Testis (tissue), 3 donors: Measurements from ENCODE around the gene TSPAN32. TPM values are rescaled to one million over a fixed set of nuclear protein-coding genes. Genes with fewer than 3 reads are reported as not detected.

Source experiments
- DNase-seq: peaks from one replicate; pipeline ENCODE4 v3.0.0-alpha.2; 2019
- H3K27ac ChIP-seq, 2 donors: fragments of 200-600 bp; sonication (generic); one replicate each; pipeline ENCODE4 v1.5.1; 2019
- H3K27me3 ChIP-seq: fragments of 200-600 bp; sonication (generic); one replicate; pipeline ENCODE4 v1.5.1; 2019
- H3K36me3 ChIP-seq: fragments of 200-600 bp; sonication (generic); one replicate; pipeline ENCODE4 v1.5.1; 2017; ENCODE audit warnings: low read depth; ENCODE audit errors: missing control alignments
- H3K4me1 ChIP-seq: fragments of 200-600 bp; sonication (generic); one replicate; pipeline ENCODE4 v1.5.1; 2019
- H3K4me3 ChIP-seq, 2 donors: fragments of 200-600 bp; sonication (generic); one replicate each; pipeline ENCODE4 v1.5.1; 2017 to 2019
- H3K9me3 ChIP-seq: fragments of 200-600 bp; sonication (generic); one replicate; pipeline ENCODE4 v1.5.1; 2017
- POLR2A ChIP-seq: fragments of 450-650 bp; IDR thresholded peaks from one replicate; pipeline ENCODE4 v1.6.1; 2017; ENCODE audit warnings: antibody characterized with exemption, mild to moderate bottlenecking, moderate library complexity
- WGBS, 2 donors: methylation state at CpG; one replicate each; pipeline ENCODE4 v1.1.5; 2018; 5-methylcytosine and 5-hydroxymethylcytosine counted together
- intact Hi-C: fragments of 100-400 bp; cut with DNase I; formaldehyde crosslinking; loops from one replicate; pipeline ENCODE4 v1.15.1; 2023; ENCODE audit warnings: low total_unique reads
- polyA plus RNA-seq: library from polyadenylated mRNA; stranded (reverse); fragments of 350-450 nt; fragmentation: Illumina TruSeq; extraction: RNeasy Lipid Tissue Mini Kit (QIAGEN cat#74804); gene quantifications from one replicate; pipeline ENCODE4 v1.2.3, GENCODE V29; 2014; ENCODE audit warnings: low read depth, low replicate concordance; ENCODE audit not compliant: insufficient read depth
- total RNA-seq, 2 donors: library from RNA; depleted of rRNA; stranded (reverse); fragments of >200 nt; gene quantifications; one replicate each; pipeline ENCODE4 v1.2.3, GENCODE V29; 2016
- TF ChIP-seq, protein P1 (sequence below), 3 experiments: fragments of 450-650 bp in 2 of 3; fragments of 200-600 bp in 1 of 3; sonication (generic) in 1 of 3; IDR thresholded peaks; one replicate each; pipeline ENCODE4 v1.5.1; 2016 to 2019; ENCODE audit warnings: antibody characterized with exemption in 3 of 3, mild to moderate bottlenecking in 2 of 3, moderate library complexity in 1 of 3

The TSPAN32 gene
- total and polyA plus RNA-seq, 3 donors from 2014 or later: 1.0 to 1.5 (median 1.1) TPM

DNA sequence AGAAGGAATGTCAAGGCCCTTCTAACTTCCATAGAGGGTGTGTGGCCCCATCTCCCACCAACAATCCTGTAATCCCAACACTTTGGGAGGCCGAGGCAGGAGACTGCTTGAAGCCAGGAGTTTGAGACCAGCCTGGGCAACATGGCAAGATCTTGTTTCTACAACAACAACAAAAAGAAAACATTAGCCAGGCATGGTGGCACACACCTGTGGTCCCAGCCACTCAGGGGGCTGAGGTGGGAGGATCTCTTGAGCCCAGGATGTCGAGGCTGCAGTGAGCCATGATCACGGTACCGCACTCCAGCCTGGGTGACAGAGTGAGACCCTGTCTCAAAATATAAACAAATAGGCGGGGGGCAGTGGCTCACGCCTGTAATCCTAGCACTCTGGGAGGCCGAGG is 16.9 kb downstream of the TSPAN32 start:
- intact Hi-C loops: no loop called here

DNA sequence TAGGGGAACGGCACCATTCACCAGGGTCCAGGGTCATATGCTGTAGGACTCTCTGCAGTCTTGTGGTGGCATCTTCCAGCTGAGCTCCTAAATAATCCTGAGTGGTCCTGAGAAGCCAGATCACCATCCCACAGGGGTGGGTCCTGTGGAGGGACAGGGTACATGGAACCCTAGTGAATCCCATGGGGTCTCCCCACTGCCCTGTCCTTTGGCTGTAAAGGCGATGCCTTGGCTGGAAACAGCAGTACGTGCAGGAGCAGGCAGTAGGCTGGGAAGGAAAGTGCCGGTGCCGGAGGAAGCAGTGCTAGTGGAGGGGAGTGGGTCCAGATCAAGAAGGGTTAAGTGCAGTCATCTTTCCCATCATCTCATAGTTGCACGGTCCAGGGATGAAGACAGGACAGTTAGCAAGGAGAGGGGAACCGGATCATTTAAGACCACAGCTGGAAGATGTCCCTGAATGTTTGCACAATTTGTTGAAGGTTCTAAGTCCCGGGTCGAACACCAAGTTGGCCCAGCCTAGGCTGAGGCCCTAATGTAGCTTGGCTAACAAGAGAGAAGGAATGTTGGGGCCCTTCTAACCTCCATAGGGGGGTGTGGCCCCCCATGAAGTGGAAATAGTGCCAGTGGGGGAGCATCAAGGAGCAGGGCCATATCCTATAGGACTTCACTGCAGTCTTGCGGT is 18.1 kb downstream of the TSPAN32 start:
- H3K4me1 ChIP-seq: peaks cover 6% of the 10 kb centered on the region
- H3K27ac ChIP-seq: no peak overlapping the region
- H3K36me3 ChIP-seq: no peaks in the 10 kb centered on the region
- DNase-seq: no peak
- no peaks in the 10 kb centered on the region for H3K9me3 ChIP-seq
- H3K27me3 ChIP-seq: no peaks in the 10 kb centered on the region
- intact Hi-C loops: no loop called here
- TF ChIP-seq, protein P1, sequence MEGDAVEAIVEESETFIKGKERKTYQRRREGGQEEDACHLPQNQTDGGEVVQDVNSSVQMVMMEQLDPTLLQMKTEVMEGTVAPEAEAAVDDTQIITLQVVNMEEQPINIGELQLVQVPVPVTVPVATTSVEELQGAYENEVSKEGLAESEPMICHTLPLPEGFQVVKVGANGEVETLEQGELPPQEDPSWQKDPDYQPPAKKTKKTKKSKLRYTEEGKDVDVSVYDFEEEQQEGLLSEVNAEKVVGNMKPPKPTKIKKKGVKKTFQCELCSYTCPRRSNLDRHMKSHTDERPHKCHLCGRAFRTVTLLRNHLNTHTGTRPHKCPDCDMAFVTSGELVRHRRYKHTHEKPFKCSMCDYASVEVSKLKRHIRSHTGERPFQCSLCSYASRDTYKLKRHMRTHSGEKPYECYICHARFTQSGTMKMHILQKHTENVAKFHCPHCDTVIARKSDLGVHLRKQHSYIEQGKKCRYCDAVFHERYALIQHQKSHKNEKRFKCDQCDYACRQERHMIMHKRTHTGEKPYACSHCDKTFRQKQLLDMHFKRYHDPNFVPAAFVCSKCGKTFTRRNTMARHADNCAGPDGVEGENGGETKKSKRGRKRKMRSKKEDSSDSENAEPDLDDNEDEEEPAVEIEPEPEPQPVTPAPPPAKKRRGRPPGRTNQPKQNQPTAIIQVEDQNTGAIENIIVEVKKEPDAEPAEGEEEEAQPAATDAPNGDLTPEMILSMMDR (IDR thresholded peaks at IDR 0.05): no peak
- TF ChIP-seq POLR2A: no peak
- no peak overlapping the region for H3K4me3 ChIP-seq
- WGBS, 2 donors: 71 to 79% methylated on average over 10 of the region's 10 CpGs

More for the DNA sequence above, 16.9 kb downstream of the TSPAN32 start:
- Histone ChIP-seq H3K27me3 (no peaks in the 10 kb centered on the region), H3K9me3 (no peaks in the 10 kb centered on the region), H3K27ac (no peak overlapping the region), H3K4me3 (no peak overlapping the region), H3K36me3 (no peaks in the 10 kb centered on the region), H3K4me1 (peaks cover 17% of the 10 kb centered on the region)
- no peak for TF ChIP-seq POLR2A
- TF ChIP-seq, protein P1 (IDR thresholded peaks at IDR 0.05): no peak
- DNase-seq: no peak
- 83 to 92% methylated on average over 6 to 7 of the region's 7 CpGs for WGBS, 2 donors

DNA sequence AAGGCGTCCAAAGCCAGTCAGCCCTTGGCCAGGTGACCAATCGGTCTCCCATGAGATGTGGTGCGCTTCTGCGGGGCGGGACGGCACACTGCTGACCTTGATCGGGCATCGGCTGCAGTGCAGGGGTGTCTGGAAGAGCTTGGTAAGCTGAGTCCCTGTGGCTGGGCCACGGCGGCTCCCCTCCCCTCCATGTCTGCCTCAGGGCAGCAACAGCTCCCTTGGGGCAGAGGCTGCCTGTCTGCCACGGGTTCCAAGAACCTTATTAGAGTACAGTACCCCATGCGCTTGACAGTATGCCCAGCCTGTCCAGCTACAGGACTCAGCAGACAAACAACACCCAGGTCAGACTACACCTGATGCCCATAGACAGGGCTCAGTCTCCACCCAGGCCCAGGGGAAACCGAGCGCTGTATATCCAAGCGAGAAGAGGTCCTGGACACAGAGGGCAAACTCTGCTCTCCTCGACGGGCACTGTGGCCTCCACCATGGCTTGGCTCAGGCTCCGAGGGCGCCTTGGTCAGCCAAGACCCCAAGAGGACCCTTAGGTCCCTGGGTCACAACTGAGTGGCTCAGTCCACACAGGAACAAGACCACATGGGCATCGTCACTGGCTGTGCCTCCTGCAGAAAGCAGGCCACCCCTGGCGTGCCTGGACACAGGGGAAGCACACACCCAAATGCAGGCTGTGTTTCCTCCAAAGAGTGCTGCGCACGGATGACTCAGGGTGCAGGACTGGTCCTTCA is 18.9 kb downstream of the TSPAN32 start:
- TF ChIP-seq, protein P1 (IDR thresholded peaks at IDR 0.05): no peak
- TF ChIP-seq POLR2A: no peak
- Histone ChIP-seq H3K36me3 (no peaks in the 10 kb centered on the region), H3K27ac (no peak overlapping the region), H3K27me3 (no peaks in the 10 kb centered on the region), H3K9me3 (no peaks in the 10 kb centered on the region), H3K4me3 (no peak overlapping the region), H3K4me1 (no peaks in the 10 kb centered on the region)
- intact Hi-C loops: no loop called here
- 67 to 73% methylated on average over 10 to 23 of the region's 23 CpGs for WGBS, 2 donors
- DNase-seq: no peak

DNA sequence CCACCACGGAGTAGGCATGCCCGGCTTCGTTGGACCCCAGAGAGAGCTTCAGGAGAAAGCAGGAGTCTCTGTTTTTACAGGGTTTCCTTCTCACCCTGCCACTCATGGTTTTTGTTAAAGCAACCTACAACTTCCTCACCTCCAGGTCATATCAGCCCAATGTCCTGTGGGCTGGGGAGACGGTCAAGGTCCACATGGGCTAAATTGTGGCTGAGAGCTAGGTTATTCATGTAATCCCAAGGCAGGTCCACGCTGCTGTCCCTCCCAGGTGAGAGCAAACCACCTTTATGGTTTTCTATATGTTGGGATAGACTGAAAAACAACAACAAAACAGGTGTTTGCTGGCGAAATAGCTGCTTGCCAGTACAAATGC is 19.5 kb downstream of the TSPAN32 start:
- no peaks in the 10 kb centered on the region for H3K27me3 ChIP-seq
- intact Hi-C loops: no loop called here
- no peaks in the 10 kb centered on the region for H3K36me3 ChIP-seq
- no peak overlapping the region for H3K4me3 ChIP-seq
- H3K4me1 ChIP-seq: no peaks in the 10 kb centered on the region
- H3K27ac ChIP-seq: no peak overlapping the region
- TF ChIP-seq POLR2A: no peak
- TF ChIP-seq, protein P1 (IDR thresholded peaks at IDR 0.05): no peak
- DNase-seq: no peak
- H3K9me3 ChIP-seq: no peaks in the 10 kb centered on the region
- 91 to 93% methylated on average over 6 of the region's 6 CpGs for WGBS, 2 donors
